CD8-positive, alpha-beta memory T cell (primary cell): ENCODE results near the gene NRL. TPM values are rescaled to one million over a fixed set of nuclear protein-coding genes. Genes with fewer than 3 reads are reported as not detected.
"Not testable (repeated sequence)": the region's sequence is repeated elsewhere in the genome, so short reads cannot be mapped to it uniquely, and the experiment has no call there.

Source experiments
- CTCF ChIA-PET: fragments of 350-600 bp; sonication (Branson Sonifier 250); formaldehyde crosslinking; loops from one replicate; lab custom pipeline; 2021; ENCODE audit warnings: antibody characterized with exemption; lab: Charles Lee
- POLR2A ChIA-PET: fragments of 350-600 bp; sonication (Branson Sonifier 250); formaldehyde crosslinking; loops from one replicate; lab custom pipeline; 2021; ENCODE audit warnings: antibody characterized with exemption; lab: Charles Lee
- DNase-seq, 5 donors: peaks; one replicate each; pipeline versions ENCODE4 v3.0.0 to v3.0.0-alpha.2; 2020 to 2022; ENCODE audit warnings: mixed read lengths in 1 of 5
- H3K27ac ChIP-seq: one replicate; pipeline ENCODE4 v1.7.0; 2013; ENCODE audit warnings: low read depth, mild to moderate bottlenecking, low read length, moderate library complexity
- H3K27me3 ChIP-seq: 2 replicates; pipeline ENCODE4 v1.7.0; 2013; ENCODE audit warnings: low read length, mild to moderate bottlenecking; ENCODE audit not compliant: insufficient read depth, poor library complexity, severe bottlenecking
- H3K36me3 ChIP-seq: 2 replicates; pipeline ENCODE4 v1.7.0; 2013; ENCODE audit warnings: mild to moderate bottlenecking, low read length, moderate library complexity; ENCODE audit not compliant: insufficient read depth
- H3K4me1 ChIP-seq: 2 replicates; pipeline ENCODE4 v1.7.0; 2013; ENCODE audit warnings: mild to moderate bottlenecking, low read length, moderate library complexity; ENCODE audit not compliant: insufficient read depth
- H3K4me3 ChIP-seq: 2 replicates; pipeline ENCODE4 v1.7.0; 2013; ENCODE audit warnings: mild to moderate bottlenecking, low read length
- H3K9me3 ChIP-seq: 2 replicates; pipeline ENCODE4 v1.7.0; 2013; ENCODE audit warnings: mild to moderate bottlenecking, low read length
- H3K27ac Mint-ChIP-seq, 8 donors: one replicate each; pipeline ENCODE4 v1.8.0; 2020 to 2021; ENCODE audit warnings: mixed read lengths in 8 of 8, mild to moderate bottlenecking in 6 of 8, inconsistent platforms in 3 of 8, moderate library complexity in 3 of 8
- H3K27me3 Mint-ChIP-seq, 2 donors: one replicate each; pipeline ENCODE4 v1.8.0; 2020 to 2021; ENCODE audit warnings: mixed read lengths in 2 of 2, mild to moderate bottlenecking in 1 of 2, moderate library complexity in 1 of 2
- H3K36me3 Mint-ChIP-seq, 3 donors: one replicate each; pipeline ENCODE4 v1.8.0; 2020 to 2021; ENCODE audit warnings: mixed read lengths in 3 of 3, inconsistent platforms in 1 of 3, mild to moderate bottlenecking in 1 of 3
- H3K4me1 Mint-ChIP-seq, 3 donors: one replicate each; pipeline ENCODE4 v1.8.0; 2020 to 2021; ENCODE audit warnings: mixed read lengths in 3 of 3, inconsistent platforms in 1 of 3, mild to moderate bottlenecking in 1 of 3
- H3K4me3 Mint-ChIP-seq, 7 donors: one replicate each; pipeline ENCODE4 v1.8.0; 2020 to 2021; ENCODE audit warnings: mixed read lengths in 7 of 7, mild to moderate bottlenecking in 6 of 7, moderate library complexity in 4 of 7, inconsistent platforms in 2 of 7
- H3K9me3 Mint-ChIP-seq, 5 donors: one replicate each; pipeline ENCODE4 v1.8.0; 2020 to 2022; ENCODE audit warnings: mixed read lengths in 5 of 5, mild to moderate bottlenecking in 3 of 5, moderate library complexity in 2 of 5, inconsistent platforms in 1 of 5
- polyA plus RNA-seq: library from polyadenylated mRNA; unstranded; fragments of 300-500 nt; fragmentation: Illumina TruSeq; gene quantifications from one replicate; pipeline ENCODE4 v1.2.3, GENCODE V29; 2021
- total RNA-seq, 2 experiments: library from RNA; stranded (reverse); gene quantifications; one replicate each; pipeline ENCODE4 v1.2.3, GENCODE V29; 2021

The NRL gene
- total and polyA plus RNA-seq, 3 experiments from 2014 or later = 1.5 to 1.6 (median 1.5) TPM

- no peaks in the 10 kb centered on the region for H3K27me3 ChIP-seq
- H3K4me3 Mint-ChIP-seq = no peak overlapping the region
- H3K9me3 ChIP-seq = no peaks in the 10 kb centered on the region
- no peaks in the 10 kb centered on the region for H3K27me3 Mint-ChIP-seq
- no peak overlapping the region for H3K4me3 ChIP-seq
- peak overlapping the region in 1 of 8 donors; percentile 26 for H3K27ac Mint-ChIP-seq
- no peak overlapping the region for H3K27ac ChIP-seq
- no peaks in the 10 kb centered on the region for H3K9me3 Mint-ChIP-seq
- H3K4me1 ChIP-seq = peaks cover 12% of the 10 kb centered on the region
- ChIA-PET CTCF (interaction anchor here (0.8 to 11.6 kb wide), 10 partner anchors 8 to 191 kb away, joined by 3 to 185 read pairs (median 4); partner anchors contain the start of genes DCAF11, IRF9, NRL and PCK2), POLR2A (no interaction called here)
- no peak for DNase-seq
- H3K4me1 Mint-ChIP-seq = peaks cover 8 to 14% (median 9%) of the 10 kb centered on the region in 3 donors
- H3K36me3 ChIP-seq = peaks cover 6% of the 10 kb centered on the region
- H3K36me3 Mint-ChIP-seq = peaks cover 3 to 26% (median 5%) of the 10 kb centered on the region in 3 donors
Measured at GRCh38 chr14:24106672-24107271, 8.0 kb downstream of the NRL start.

DNA sequence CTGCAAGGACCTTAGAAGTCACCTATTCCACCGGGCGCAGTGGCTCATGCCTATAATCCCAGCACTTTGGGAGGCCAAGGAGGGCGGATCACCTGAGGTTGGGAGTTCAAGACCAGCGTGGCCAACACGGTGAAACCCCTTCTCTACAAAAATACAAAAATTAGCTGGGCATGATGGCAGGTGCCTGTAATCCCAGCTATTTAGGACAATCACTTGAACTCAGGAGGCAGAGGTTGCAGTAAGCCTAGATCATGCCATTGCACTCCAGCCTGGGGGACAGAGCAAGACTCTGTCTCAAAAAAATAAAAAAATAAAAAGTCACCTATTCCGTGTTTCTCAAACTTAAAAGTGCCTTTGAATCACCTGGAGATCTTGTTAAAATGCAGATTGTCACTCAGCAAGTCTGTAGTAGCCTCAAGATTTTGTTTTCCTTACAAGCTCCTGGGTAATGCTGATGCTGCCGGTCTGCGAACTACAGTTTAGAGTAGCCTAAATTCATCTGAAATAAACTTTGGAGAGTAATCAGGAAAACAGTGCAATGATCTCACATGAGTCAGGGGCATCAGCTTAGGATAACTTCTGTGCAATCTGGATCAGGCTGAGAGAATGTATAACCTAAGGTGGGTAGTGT is 9.0 kb downstream of the NRL start:
- DNase-seq, H3K27me3 Mint-ChIP-seq, POLR2A ChIA-PET, H3K27ac Mint-ChIP-seq, H3K9me3 Mint-ChIP-seq, H3K9me3 ChIP-seq, H3K4me3 Mint-ChIP-seq, H3K27ac ChIP-seq, H3K36me3 ChIP-seq, H3K4me3 ChIP-seq, H3K27me3 ChIP-seq: not testable (repeated sequence)
- CTCF ChIA-PET = interaction anchor here (1.3 to 11.6 kb wide), 3 partner anchors 12 to 55 kb away, joined by 4 to 185 read pairs (median 114); partner anchors contain the start of genes IRF9 and PCK2
- H3K4me1 ChIP-seq = peaks cover 12% of the 10 kb centered on the region
- H3K4me1 Mint-ChIP-seq = peaks cover 8 to 14% (median 9%) of the 10 kb centered on the region in 3 donors
- H3K36me3 Mint-ChIP-seq = peaks cover 3 to 34% (median 8%) of the 10 kb centered on the region in 3 donors

DNA sequence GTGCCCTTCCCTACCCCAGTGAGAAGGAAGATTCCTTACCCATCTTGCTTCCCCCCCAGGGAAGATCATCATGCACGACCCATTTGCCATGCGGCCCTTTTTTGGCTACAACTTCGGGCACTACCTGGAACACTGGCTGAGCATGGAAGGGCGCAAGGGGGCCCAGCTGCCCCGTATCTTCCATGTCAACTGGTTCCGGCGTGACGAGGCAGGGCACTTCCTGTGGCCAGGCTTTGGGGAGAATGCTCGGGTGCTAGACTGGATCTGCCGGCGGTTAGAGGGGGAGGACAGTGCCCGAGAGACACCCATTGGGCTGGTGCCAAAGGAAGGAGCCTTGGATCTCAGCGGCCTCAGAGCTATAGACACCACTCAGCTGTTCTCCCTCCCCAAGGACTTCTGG is 11.3 kb downstream of the NRL start:
- peaks cover 3 to 54% (median 13%) of the 10 kb centered on the region in 3 donors for H3K36me3 Mint-ChIP-seq
- ChIA-PET POLR2A (no interaction called here), CTCF (interaction anchor here (0.9 to 11.6 kb wide), 2 partner anchors 10 to 52 kb away, joined by 3 to 185 read pairs; partner anchors contain the start of genes CARMIL3 and PCK2)

DNA sequence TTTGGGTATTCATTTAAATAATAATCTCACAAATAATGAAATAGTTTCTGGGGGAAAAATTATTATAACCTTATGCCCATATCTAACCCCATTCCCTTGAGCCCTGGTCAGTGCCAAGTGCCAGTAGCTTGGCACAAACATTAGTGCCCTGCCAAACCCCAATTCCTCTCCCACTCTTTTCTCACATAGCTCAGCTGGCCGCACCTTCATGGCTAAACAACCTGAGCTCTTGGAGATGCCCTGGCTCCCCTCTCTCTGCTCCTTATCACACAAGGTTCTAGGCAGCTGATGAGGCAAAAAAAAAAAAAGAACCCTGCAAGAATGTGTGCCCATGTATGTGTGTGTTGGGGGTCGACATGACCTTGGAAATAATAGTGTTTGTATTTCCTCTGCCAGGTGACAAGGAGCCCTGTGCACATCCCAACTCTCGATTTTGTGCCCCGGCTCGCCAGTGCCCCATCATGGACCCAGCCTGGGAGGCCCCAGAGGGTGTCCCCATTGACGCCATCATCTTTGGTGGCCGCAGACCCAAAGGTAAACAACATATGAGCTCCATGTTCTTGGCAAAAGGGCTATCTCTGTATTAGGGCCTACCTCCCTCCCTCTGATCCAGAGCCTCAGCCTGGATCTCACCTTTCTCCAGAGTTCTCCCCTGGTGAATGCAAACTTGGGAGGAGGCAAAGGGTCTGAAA is 12.2 kb downstream of the NRL start:
- Histone ChIP-seq H3K9me3 (no peaks in the 10 kb centered on the region), H3K4me3 (no peak overlapping the region), H3K4me1 (no peaks in the 10 kb centered on the region), H3K27me3 (no peaks in the 10 kb centered on the region), H3K27ac (no peak overlapping the region), H3K36me3 (peaks cover 6% of the 10 kb centered on the region)
- CTCF ChIA-PET = interaction anchor here (1.0 to 11.6 kb wide), 2 partner anchors 9 to 44 kb away, joined by 3 to 185 read pairs; partner anchors contain the start of gene PCK2
- no peak for DNase-seq
- H3K4me3 Mint-ChIP-seq = no peak overlapping the region
- no peaks in the 10 kb centered on the region for H3K9me3 Mint-ChIP-seq
- no peak overlapping the region for H3K27ac Mint-ChIP-seq
- H3K27me3 Mint-ChIP-seq = no peaks in the 10 kb centered on the region
- peaks cover 3 to 59% (median 13%) of the 10 kb centered on the region in 3 donors for H3K36me3 Mint-ChIP-seq
- POLR2A ChIA-PET = interaction anchor here (0.5 to 0.7 kb wide), 2 partner anchors 25 to 230 kb away, joined by 4 read pairs; no protein-coding TSS in a partner anchor
- no peaks in the 10 kb centered on the region for H3K4me1 Mint-ChIP-seq

More for the DNA sequence above, 11.3 kb downstream of the NRL start:
- Histone ChIP-seq H3K27ac (no peak overlapping the region), H3K9me3 (no peaks in the 10 kb centered on the region), H3K4me3 (no peak overlapping the region), H3K27me3 (no peaks in the 10 kb centered on the region), H3K36me3 (peaks cover 6% of the 10 kb centered on the region), H3K4me1 (peaks cover 1% of the 10 kb centered on the region)
- Mint-ChIP-seq H3K4me3 (no peak overlapping the region), H3K27me3 (no peaks in the 10 kb centered on the region), H3K4me1 (peaks cover under 1 to 4% (median 2%) of the 10 kb centered on the region in 3 donors), H3K9me3 (no peaks in the 10 kb centered on the region), H3K27ac (peak overlapping the region in 1 of 8 donors; percentile 50)
- DNase-seq = no peak

- H3K27ac ChIP-seq = no peak overlapping the region
- Mint-ChIP-seq H3K27me3 (no peaks in the 10 kb centered on the region), H3K36me3 (peaks cover 3 to 62% (median 13%) of the 10 kb centered on the region in 3 donors)
Measured at GRCh38 chr14:24100982-24101494, 13.7 kb downstream of the NRL start.

DNA sequence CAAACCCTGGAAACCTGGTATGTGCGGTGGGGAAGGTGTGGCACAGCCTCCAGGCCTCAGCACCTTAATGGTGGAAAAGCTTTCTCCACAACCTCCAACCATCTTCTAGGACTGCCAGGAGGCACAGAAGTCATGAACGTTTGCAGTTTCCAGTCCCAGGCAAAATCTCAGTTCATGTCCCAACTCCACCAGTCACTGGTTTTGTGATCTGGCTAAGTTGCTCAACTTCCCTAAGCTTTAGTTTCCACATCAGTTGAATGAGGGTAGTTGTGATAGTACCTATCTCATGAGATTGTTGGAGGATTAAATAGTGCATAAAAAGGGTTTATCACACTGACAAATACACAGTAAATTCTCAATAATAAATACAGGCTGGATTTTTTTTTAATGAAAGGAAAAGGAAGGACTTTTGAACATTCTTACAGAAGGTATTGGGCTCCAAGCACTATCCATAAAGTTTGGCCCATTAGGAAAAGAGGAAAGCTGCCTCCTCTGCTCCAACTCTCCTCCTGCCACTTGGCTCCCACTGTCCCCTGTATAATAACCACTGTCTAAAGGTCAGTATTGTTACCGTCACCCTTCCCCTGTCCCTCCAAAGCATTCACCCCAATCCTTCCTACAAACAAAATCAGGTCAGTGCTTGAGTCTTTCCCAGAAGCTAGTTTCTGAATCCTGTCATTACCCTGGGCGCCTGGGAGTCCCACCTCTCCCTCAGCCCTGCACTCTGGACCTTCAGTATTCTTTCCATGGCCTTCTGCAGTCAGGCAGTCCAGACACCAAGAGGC is 14.4 kb downstream of the NRL start:
- H3K9me3 ChIP-seq = no peaks in the 10 kb centered on the region
- no peaks in the 10 kb centered on the region for H3K9me3 Mint-ChIP-seq
- POLR2A ChIA-PET = no interaction called here
- no peaks in the 10 kb centered on the region for H3K27me3 ChIP-seq
- peaks cover 3 to 64% (median 13%) of the 10 kb centered on the region in 3 donors for H3K36me3 Mint-ChIP-seq
- H3K27ac ChIP-seq = no peak overlapping the region
- peaks cover 9 to 10% (median 9%) of the 10 kb centered on the region in 3 donors for H3K4me1 Mint-ChIP-seq
- no peak overlapping the region for H3K4me3 Mint-ChIP-seq
- H3K27ac Mint-ChIP-seq = peak overlapping the region in 3 of 8 donors; percentile 18 to 88 (median 85)
- CTCF ChIA-PET = interaction anchor here (1.2 to 11.6 kb wide), 2 partner anchors 7 to 8 kb away, joined by 6 to 185 read pairs; partner anchors contain the start of gene PCK2
- peaks cover 6% of the 10 kb centered on the region for H3K36me3 ChIP-seq
- H3K27me3 Mint-ChIP-seq = no peaks in the 10 kb centered on the region
- DNase-seq = no peak
- no peak overlapping the region for H3K4me3 ChIP-seq
- peaks cover 6% of the 10 kb centered on the region for H3K4me1 ChIP-seq

More at GRCh38 chr14:24100982-24101494, 13.7 kb downstream of the NRL start:
- ChIA-PET CTCF (interaction anchor here (1.2 to 11.6 kb wide), 2 partner anchors 7 to 8 kb away, joined by 6 to 185 read pairs; partner anchors contain the start of gene PCK2), POLR2A (no interaction called here)
- Histone ChIP-seq H3K4me1 (no peaks in the 10 kb centered on the region), H3K27me3 (no peaks in the 10 kb centered on the region), H3K9me3 (no peaks in the 10 kb centered on the region), H3K36me3 (peaks cover 6% of the 10 kb centered on the region), H3K4me3 (no peak overlapping the region)
- no peak for DNase-seq
- Mint-ChIP-seq H3K4me1 (peaks cover 3 to 5% (median 4%) of the 10 kb centered on the region in 3 donors), H3K9me3 (no peaks in the 10 kb centered on the region), H3K27ac (peak overlapping the region in 3 of 8 donors; percentile 39 to 85 (median 82)), H3K4me3 (no peak overlapping the region)
